Bronchial epithelial cell (primary cell): ENCODE data around the gene ARFGEF3. TPM values are rescaled to one million over a fixed set of nuclear protein-coding genes. Genes with fewer than 3 reads are reported as not detected.
A peak's percentile ranks its signal among the peaks of the same experiment; 100 is the strongest.

ENCODE experiments used
- DNase-seq: peaks from one replicate; pipeline ENCODE4 v3.0.0-alpha.2; 2010; ENCODE audit warnings: low read depth
- FAIRE-seq: peaks from 2 replicates; lab custom pipeline; 2011; peaks lifted over from hg19 to GRCh38; lab: Jason Lieb, UNC
- H3K27me3 ChIP-seq: 2 replicates; pipeline ENCODE4 v1.5.1; 2011; ENCODE audit warnings: low read length; ENCODE audit not compliant: control insufficient read depth, insufficient read depth
- H3K36me3 ChIP-seq: 2 replicates; pipeline ENCODE4 v1.5.1; 2011; ENCODE audit warnings: low read length; ENCODE audit not compliant: control insufficient read depth, insufficient read depth
- H3K4me3 ChIP-seq: 2 replicates; pipeline ENCODE4 v1.5.1; 2011; ENCODE audit warnings: mild to moderate bottlenecking, low read depth, low read length, control low read depth
- CTCF ChIP-seq: IDR thresholded peaks from 2 replicates; pipeline ENCODE4 v1.5.1; 2011; ENCODE audit warnings: mild to moderate bottlenecking, moderate library complexity, low read length, control low read depth, inconsistent platforms; ENCODE audit not compliant: insufficient read depth, severe bottlenecking
- total RNA-seq: library from RNA; depleted of rRNA; stranded (reverse); fragments of >200 nt; gene quantifications from 2 replicates; pipeline ENCODE4 v1.2.1, GENCODE V29; 2014

Gene ARFGEF3
- total RNA-seq, 1 donor from 2014 or later = 10.3 TPM

GRCh38 chr6:138307816-138308730 lies 146.3 kb downstream of the ARFGEF3 start:
- FAIRE-seq = no peak
- no peak for DNase-seq
- Histone ChIP-seq H3K27me3 (no peaks in the 10 kb centered on the region), H3K36me3 (no peaks in the 10 kb centered on the region), H3K4me3 (no peak overlapping the region)
- TF ChIP-seq CTCF = peak; percentile 20

- TF ChIP-seq CTCF = no peak
- no peak overlapping the region for H3K4me3 ChIP-seq
- H3K27me3 ChIP-seq = no peaks in the 10 kb centered on the region
- no peak for FAIRE-seq
- H3K36me3 ChIP-seq = no peaks in the 10 kb centered on the region
- DNase-seq = no peak
These were observed 147.0 kb downstream of the ARFGEF3 start for GRCh38 chr6:138308731-138309110.

- Histone ChIP-seq H3K4me3 (no peak overlapping the region), H3K36me3 (no peaks in the 10 kb centered on the region), H3K27me3 (no peaks in the 10 kb centered on the region)
- no peak for TF ChIP-seq CTCF
- no peak for FAIRE-seq
- peak; percentile 39 for DNase-seq
These were observed 148.0 kb downstream of the ARFGEF3 start for GRCh38 chr6:138309695-138310094.

DNA sequence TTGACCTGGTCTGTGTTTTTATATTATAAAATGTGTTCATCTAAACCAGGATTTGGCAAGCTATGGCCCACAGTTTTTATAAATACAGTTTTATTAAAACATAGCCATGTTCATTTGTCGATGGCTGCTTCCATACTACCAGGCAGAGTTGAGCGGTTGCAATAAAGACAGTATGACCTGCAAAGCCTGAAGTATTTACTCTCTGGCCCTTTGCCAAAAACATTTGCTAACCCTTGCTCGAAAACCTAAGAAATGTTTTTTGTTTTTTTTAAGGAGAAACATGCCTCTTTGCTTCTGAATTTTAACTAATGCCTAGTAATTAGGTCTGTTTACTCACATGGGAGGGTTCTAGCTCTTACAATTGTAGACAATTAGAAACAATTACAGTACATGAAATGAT lies 148.6 kb downstream of the ARFGEF3 start:
- Histone ChIP-seq H3K4me3 (no peak overlapping the region), H3K27me3 (no peaks in the 10 kb centered on the region), H3K36me3 (no peaks in the 10 kb centered on the region)
- peak; percentile 43 for DNase-seq
- TF ChIP-seq CTCF = no peak
- FAIRE-seq = no peak

GRCh38 chr6:138310821-138311220 lies 149.1 kb downstream of the ARFGEF3 start:
- no peak overlapping the region for H3K4me3 ChIP-seq
- TF ChIP-seq CTCF = no peak
- FAIRE-seq = no peak
- H3K36me3 ChIP-seq = no peaks in the 10 kb centered on the region
- DNase-seq = no peak
- H3K27me3 ChIP-seq = no peaks in the 10 kb centered on the region
